GM23338 (cell line): ENCODE measurements around the gene FOXD1. TPM values are rescaled to one million over a fixed set of nuclear protein-coding genes. Genes with fewer than 3 reads are reported as not detected.

ENCODE experiments used
- ATAC-seq: fragments of 200-7000 bp; cut with Tn5 transposase; 3 replicates; pipeline ENCODE4 v1.9.1; 2020
- DNase-seq: peaks from one replicate; pipeline ENCODE4 v3.0.0-alpha.2; 2015; ENCODE audit warnings: low spot score
- H2AFZ ChIP-seq: fragments of 200-600 bp; sonication (generic); 2 replicates; pipeline ENCODE4 v1.8.0; 2016; ENCODE audit warnings: antibody characterized with exemption, mild to moderate bottlenecking, moderate library complexity
- H3F3A ChIP-seq: fragments of 200-600 bp; sonication (generic); replicated peaks from 2 replicates; pipeline ENCODE4 v1.8.0; 2017; ENCODE audit warnings: antibody characterized with exemption, mixed run types, low read depth
- H3K27ac ChIP-seq: fragments of 200-600 bp; sonication (generic); 2 replicates; pipeline ENCODE4 v1.6.1; 2016; ENCODE audit warnings: low read depth
- H3K27me3 ChIP-seq: fragments of 200-600 bp; sonication (generic); 2 replicates; pipeline ENCODE4 v1.8.0; 2016; ENCODE audit warnings: mild to moderate bottlenecking, mixed run types, moderate library complexity; ENCODE audit not compliant: insufficient read depth
- H3K36me3 ChIP-seq: fragments of 200-600 bp; sonication (generic); 2 replicates; pipeline ENCODE4 v1.8.0; 2016; ENCODE audit warnings: mild to moderate bottlenecking; ENCODE audit not compliant: insufficient read depth
- H3K4me1 ChIP-seq: fragments of 200-600 bp; sonication (generic); 2 replicates; pipeline ENCODE4 v1.8.0; 2016; ENCODE audit warnings: mild to moderate bottlenecking, moderate library complexity; ENCODE audit not compliant: insufficient read depth
- H3K4me2 ChIP-seq: fragments of 200-600 bp; sonication (generic); 2 replicates; pipeline ENCODE4 v1.7.1; 2017; ENCODE audit warnings: mixed run types
- H3K4me3 ChIP-seq: fragments of 200-600 bp; sonication (generic); 2 replicates; pipeline ENCODE4 v1.6.1; 2016; ENCODE audit warnings: mixed run types
- H3K79me2 ChIP-seq: fragments of 200-600 bp; sonication (generic); replicated peaks from 2 replicates; pipeline ENCODE4 v1.8.0; 2017; ENCODE audit warnings: mild to moderate bottlenecking; ENCODE audit not compliant: insufficient read depth
- H3K9me2 ChIP-seq: fragments of 200-600 bp; sonication (generic); 2 replicates; pipeline ENCODE4 v1.8.0; 2017; ENCODE audit not compliant: insufficient read depth
- H4K20me1 ChIP-seq: fragments of 200-600 bp; sonication (generic); replicated peaks from 2 replicates; pipeline ENCODE4 v1.8.0; 2017; ENCODE audit warnings: mild to moderate bottlenecking; ENCODE audit not compliant: insufficient read depth
- H3K27ac Mint-ChIP-seq: 2 replicates; pipeline ENCODE4 v1.8.0; 2020; ENCODE audit warnings: inconsistent platforms, mild to moderate bottlenecking, moderate library complexity, mixed read lengths
- H3K27me3 Mint-ChIP-seq: 3 replicates; pipeline ENCODE4 v1.8.0; 2022; ENCODE audit warnings: low read depth, mild to moderate bottlenecking, moderate library complexity, mixed read lengths, inconsistent platforms; ENCODE audit not compliant: insufficient read depth, poor library complexity
- H3K36me3 Mint-ChIP-seq: 3 replicates; pipeline ENCODE4 v1.8.0; 2021; ENCODE audit warnings: low read depth, mild to moderate bottlenecking, inconsistent platforms, moderate library complexity, mixed read lengths
- H3K4me1 Mint-ChIP-seq: 3 replicates; pipeline ENCODE4 v1.8.0; 2020; ENCODE audit warnings: mild to moderate bottlenecking, inconsistent platforms, mixed read lengths
- H3K4me3 Mint-ChIP-seq: 3 replicates; pipeline ENCODE4 v1.8.0; 2021; ENCODE audit warnings: moderate library complexity, mild to moderate bottlenecking, inconsistent platforms, mixed read lengths
- H3K9me3 Mint-ChIP-seq: 3 replicates; pipeline ENCODE4 v1.8.0; 2020; ENCODE audit warnings: moderate library complexity, mild to moderate bottlenecking, inconsistent platforms, mixed read lengths
- CREB1 ChIP-seq: fragments of 250-450 bp; sonication (Bioruptor Pico); IDR thresholded peaks from 2 replicates; pipeline ENCODE4 v1.5.0; 2020; ENCODE audit warnings: low read depth, mild to moderate bottlenecking, moderate library complexity
- ETS1 ChIP-seq: IDR thresholded peaks from 2 replicates; pipeline ENCODE4 v1.6.1; 2016; ENCODE audit warnings: antibody characterized with exemption
- EZH2 ChIP-seq: fragments of 200-600 bp; sonication (generic); IDR thresholded peaks from one replicate; pipeline ENCODE4 v1.8.0; 2017; ENCODE audit warnings: antibody characterized with exemption, mild to moderate bottlenecking, low read depth; ENCODE audit not compliant: unreplicated experiment
- JUNB ChIP-seq: IDR thresholded peaks from one replicate; pipeline ENCODE4 v1.6.1; 2016; ENCODE audit warnings: antibody characterized with exemption; ENCODE audit not compliant: unreplicated experiment
- NANOG ChIP-seq: IDR thresholded peaks from 2 replicates; pipeline ENCODE4 v1.6.1; 2016; ENCODE audit warnings: antibody characterized with exemption, borderline replicate concordance
- STAT1 ChIP-seq: IDR thresholded peaks from one replicate; pipeline ENCODE4 v1.6.1; 2016; ENCODE audit warnings: antibody characterized with exemption; ENCODE audit not compliant: unreplicated experiment
- ZNF114 ChIP-seq: fragments of 250-450 bp; sonication (Bioruptor Pico); IDR thresholded peaks from 2 replicates; pipeline ENCODE4 v1.5.0; 2020; ENCODE audit warnings: mild to moderate bottlenecking, moderate library complexity
- ZNF331 ChIP-seq: fragments of 250-450 bp; sonication (Bioruptor Pico); IDR thresholded peaks from 2 replicates; pipeline ENCODE4 v1.5.0; 2020; ENCODE audit warnings: low read depth, mild to moderate bottlenecking, moderate library complexity
- ZNF462 ChIP-seq: fragments of 250-450 bp; sonication (Bioruptor Pico); IDR thresholded peaks from 2 replicates; pipeline ENCODE4 v1.5.0; 2020; ENCODE audit warnings: mild to moderate bottlenecking, moderate library complexity
- polyA plus RNA-seq: library from polyadenylated mRNA; unstranded; fragments of >200 nt; fragmentation: Nextera tagmentation; extraction: Ambion mirVana; gene quantifications from 2 replicates; pipeline ENCODE4 v1.2.1, GENCODE V29; 2016
- total RNA-seq: library from RNA; depleted of rRNA; stranded (reverse); fragments of >200 nt; shearing (Covaris generic); gene quantifications from 2 replicates; pipeline ENCODE4 v1.2.3, GENCODE V29; 2014; rRNA removed

Gene FOXD1
- total and polyA plus RNA-seq, 2 experiments from 2014 or later = 0.42 TPM; not detected in 1

GRCh38 chr5:73399775-73400174 is 48.8 kb downstream of the FOXD1 start:
- Histone ChIP-seq H3K4me1 (no peaks in the 10 kb centered on the region), H3K4me3 (no peak overlapping the region), H3K27ac (no peak overlapping the region), H2AFZ (no peak overlapping the region), H3K27me3 (no peaks in the 10 kb centered on the region), H3F3A (no peaks in the 10 kb centered on the region), H3K4me2 (no peak overlapping the region), H3K36me3 (no peaks in the 10 kb centered on the region), H4K20me1 (no peaks in the 10 kb centered on the region), H3K79me2 (no peaks in the 10 kb centered on the region), H3K9me2 (peaks cover 29% of the 10 kb centered on the region; the same call in 1 of the 2 replicates)
- ATAC-seq = no peak
- TF ChIP-seq NANOG (no peak), ZNF331 (no peak), ETS1 (no peak), STAT1 (no peak), JUNB (no peak), ZNF462 (CRISPR knock-in tag) (no peak), CREB1 (CRISPR knock-in tag) (no peak), EZH2 (no peak), ZNF114 (CRISPR knock-in tag) (no peak)
- Mint-ChIP-seq H3K36me3 (no peaks in the 10 kb centered on the region), H3K27me3 (peaks cover 5% of the 10 kb centered on the region), H3K4me1 (peaks cover under 1% of the 10 kb centered on the region; the same call in 2 of the 3 replicates), H3K4me3 (no peak overlapping the region), H3K27ac (no peak overlapping the region), H3K9me3 (no peaks in the 10 kb centered on the region)
- DNase-seq = no peak

Other genes starting within 250 kb of the FOXD1 start
- 472 and 506 TPM in 2 replicates for gene BTF3, start 49.7 kb upstream of the FOXD1 start, total RNA-seq
- 1,033 and 1,148 TPM in 2 replicates for gene BTF3, start 49.7 kb upstream of the FOXD1 start, polyA plus RNA-seq
- gene ANKRA2, start 116.9 kb upstream of the FOXD1 start, total RNA-seq = 13.1 and 28.7 TPM in 2 replicates
- gene ANKRA2, start 116.9 kb upstream of the FOXD1 start, polyA plus RNA-seq = 15.3 and 18.7 TPM in 2 replicates
- gene UTP15, start 117.0 kb upstream of the FOXD1 start, total RNA-seq = 33.9 and 59.0 TPM in 2 replicates
- gene UTP15, start 117.0 kb upstream of the FOXD1 start, polyA plus RNA-seq = 13.4 and 16.5 TPM in 2 replicates
- 1.0 and 1.3 TPM in 2 replicates for gene ARHGEF28, start 177.4 kb upstream of the FOXD1 start, total RNA-seq
- gene ARHGEF28, start 177.4 kb upstream of the FOXD1 start, polyA plus RNA-seq = 0.39 and 0.64 TPM in 2 replicates